ENCODE measurements around the gene PHRF1.
"Not testable (repeated sequence)": the region's sequence is repeated elsewhere in the genome, so short reads cannot be mapped to it uniquely, and the experiment has no call there.

PHRF1 gene

DNA sequence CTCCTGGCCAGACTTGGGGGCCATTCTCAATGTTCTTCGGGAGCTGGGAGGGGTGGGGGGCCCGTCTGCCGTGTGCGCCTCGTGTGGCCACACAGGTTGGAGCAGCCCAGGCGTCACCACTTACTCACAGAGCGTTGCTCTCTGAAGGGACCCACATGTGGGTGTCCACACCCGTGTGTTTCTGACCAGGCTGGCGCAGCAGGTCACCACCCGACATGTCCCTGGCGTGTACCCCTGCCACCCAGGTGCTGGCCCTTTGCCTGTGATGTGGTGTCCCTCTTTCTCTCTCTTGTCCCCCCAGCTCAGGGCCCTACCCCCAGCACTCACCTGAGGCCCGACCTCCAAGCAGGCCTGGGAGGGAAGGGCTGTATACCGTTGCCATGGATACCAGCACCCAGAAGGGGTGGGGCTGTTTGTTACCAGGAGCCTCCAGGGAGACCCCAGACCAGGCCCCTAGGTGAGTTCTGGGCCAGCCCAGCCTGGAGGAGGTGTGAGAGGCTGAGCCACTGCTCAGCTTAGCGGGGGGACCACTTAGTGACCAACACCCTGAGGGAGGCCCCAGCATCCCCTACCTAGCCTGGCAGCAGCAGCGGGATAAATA, 17.1 kb upstream of the PHRF1 start:
- no peak for DNase-seq

DNA sequence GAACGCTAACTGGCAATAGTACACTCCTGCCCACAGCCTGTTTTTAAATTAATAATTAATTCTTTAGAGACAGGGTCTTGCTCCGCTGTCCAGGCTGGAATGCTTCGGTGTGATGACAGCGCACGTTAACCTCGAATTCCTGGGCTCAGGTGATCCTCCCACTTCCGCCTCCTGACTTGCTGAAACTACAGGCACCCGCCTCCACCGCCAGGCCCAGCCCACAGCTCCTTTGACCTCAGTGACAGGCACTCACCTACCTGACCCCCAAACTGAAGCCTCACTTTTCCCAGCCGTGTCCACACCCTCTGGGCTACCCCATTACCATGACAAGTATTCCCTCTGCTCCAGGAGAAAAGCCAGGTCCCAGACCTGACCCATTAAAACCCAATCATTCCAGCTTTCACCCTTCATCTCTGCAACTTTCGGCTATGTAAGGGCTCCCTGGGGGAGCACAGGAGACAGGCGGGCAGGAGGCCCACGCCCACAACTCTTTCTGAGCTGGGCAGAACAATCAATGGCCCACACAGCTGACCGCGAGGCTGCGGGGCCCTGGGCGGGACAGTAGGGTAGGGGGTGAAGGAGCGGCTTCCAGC, 16.5 kb upstream of the PHRF1 start:
- DNase-seq, result no peak

- DNase-seq, result peak; percentile 98
Measured at GRCh38 chr11:560305-561147, 15.7 kb upstream of the PHRF1 start, which contains the start of the genes LMNTD2 and RASSF7. LMNTD2 (minus strand) TSS chr11:560738; CDS start chr11:560716, 22 bp downstream. RASSF7 (plus strand) TSS chr11:560970; CDS start chr11:561769, 799 bp downstream.

- no peak for DNase-seq
Measured at GRCh38 chr11:561148-562003, 14.9 kb upstream of the PHRF1 start.

- no peak for DNase-seq
Measured at GRCh38 chr11:562046-562645, 14.1 kb upstream of the PHRF1 start.

DNA sequence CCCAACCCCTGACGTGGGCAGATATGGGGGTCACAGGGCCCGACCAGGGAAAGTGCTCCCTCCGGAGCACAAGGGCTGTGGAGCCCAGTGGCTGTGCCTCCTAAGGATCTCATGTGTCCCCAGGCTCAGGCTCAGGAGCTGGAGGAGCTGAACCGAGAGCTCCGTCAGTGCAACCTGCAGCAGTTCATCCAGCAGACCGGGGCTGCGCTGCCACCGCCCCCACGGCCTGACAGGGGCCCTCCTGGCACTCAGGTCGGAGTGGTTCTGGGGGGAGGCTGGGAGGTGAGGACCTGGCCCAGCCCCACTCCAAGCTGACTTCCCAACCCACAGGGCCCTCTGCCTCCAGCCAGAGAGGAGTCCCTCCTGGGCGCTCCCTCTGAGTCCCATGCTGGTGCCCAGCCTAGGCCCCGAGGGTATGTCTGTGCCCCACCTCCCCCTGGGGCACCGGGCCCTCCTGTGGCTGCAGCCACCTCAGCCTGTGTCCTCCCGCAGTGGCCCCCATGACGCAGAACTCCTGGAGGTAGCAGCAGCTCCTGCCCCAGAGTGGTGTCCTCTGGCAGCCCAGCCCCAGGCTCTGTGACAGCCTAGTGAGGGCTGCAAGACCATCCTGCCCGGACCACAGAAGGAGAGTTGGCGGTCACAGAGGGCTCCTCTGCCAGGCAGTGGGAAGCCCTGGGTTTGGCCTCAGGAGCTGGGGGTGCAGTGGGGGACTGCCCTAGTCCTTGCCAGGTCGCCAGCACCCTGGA, 13.0 kb upstream of the PHRF1 start:
- DNase-seq, result no peak

- no peak for DNase-seq
Measured at GRCh38 chr11:563812-564578, 12.3 kb upstream of the PHRF1 start.

DNA sequence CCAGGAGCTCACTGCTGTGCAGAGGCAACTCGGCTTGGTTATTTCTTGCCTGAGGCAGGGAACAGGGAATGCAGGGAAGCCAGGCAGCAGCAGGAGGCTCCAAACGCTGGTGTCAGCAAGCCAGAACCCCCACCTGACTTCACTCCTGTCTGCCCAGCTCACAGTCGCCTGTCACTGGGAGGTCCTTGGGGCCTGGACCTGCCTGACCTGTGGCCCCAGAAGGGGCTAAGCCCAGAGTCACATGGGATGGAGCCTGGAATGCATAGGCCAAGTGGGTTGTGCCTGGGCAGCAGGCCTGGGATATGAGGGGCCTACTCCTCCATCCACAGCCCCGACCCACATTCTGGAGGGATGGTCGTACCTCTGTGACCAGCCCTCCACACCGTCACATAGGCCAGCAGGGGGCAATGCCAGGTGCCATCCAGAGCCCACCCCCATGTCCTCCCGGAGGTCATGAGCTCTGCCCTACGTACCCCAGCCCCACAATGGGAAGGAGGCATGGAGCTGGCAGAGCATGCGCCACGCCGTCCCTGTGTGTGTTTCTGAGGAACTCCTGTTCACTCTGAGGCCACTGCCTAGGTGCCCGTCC, 10.3 kb upstream of the PHRF1 start:
- DNase-seq, result no peak

- no peak for DNase-seq
Measured at GRCh38 chr11:567011-567628, 9.2 kb upstream of the PHRF1 start.

DNA sequence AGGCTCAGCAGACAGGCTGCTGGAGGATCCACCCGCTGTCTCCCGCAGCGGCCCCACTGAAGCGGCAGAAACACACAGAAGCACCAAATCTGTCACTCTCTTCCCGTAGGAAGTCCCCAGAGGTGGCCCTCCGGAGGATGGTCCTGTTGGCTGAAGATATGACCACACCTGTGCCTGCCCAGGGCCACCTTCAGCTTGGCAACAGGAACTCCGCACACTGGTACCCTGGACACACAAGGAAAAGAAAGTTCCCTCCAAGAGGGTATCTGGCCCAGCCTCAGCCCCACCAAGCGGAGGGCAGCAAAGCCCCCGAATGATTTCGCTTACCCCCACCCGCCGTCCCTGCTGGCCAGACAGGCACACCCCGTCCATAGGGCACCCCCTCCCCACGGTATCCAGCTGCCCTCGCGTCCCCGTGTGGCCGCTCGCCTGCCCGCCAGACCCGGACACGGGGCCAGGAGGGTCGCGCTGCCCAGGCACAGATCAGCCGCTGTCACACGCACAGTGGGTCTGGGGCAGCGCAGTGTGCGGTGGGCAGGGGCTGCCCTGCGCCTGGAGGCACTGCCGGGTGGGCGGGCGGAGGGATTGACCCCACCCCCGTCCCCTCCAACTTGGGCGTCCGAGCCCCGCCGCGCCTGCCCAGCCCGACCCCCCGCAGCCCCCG, 8.5 kb upstream of the PHRF1 start:
- DNase-seq, result no peak

DNA sequence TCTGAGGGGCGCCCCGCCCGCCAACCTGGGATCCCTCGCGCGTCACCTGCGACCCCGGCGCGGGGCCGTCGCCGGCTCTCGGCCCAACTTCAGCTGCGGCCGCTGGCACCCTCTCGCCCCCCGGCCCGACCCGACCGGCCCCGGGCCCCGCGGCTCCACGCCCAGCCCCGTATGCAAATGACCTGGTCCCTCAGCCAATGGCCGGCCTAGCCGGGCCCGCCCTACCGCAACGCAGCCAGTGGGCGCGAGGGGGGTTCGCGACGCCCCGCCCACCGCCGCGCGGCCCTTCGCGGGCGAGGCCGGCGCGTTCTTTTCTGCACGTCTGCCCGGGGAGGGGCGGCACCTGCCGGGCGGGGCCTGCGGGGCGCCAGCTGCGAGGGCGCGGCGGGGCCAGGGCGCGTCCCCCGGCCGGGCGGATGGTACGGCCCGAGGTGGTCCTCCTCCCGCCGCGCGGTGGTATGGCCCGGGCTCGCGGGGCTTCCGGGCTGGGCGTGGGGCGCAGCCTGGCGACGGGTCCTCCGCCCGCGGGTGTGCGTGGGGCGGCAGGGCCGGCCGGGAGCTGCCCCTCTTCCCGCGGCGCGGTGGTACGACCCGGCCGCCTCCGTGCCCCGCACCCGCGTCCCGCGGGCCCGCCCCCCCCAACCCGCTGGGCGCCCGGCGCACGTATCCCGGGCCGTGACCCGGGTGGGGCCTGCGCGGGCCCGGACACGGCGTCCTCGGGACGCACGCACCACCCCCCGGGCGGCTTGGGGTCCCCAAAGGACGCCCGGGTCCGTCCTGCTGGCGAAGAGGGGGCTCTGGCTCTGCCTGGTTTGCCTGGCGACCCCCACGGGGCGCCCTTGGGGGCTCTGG, 7.7 kb upstream of the PHRF1 start:
- DNase-seq, result peak; percentile 97

- DNase-seq, result no peak
Measured at GRCh38 chr11:569158-569885, 6.9 kb upstream of the PHRF1 start.

- no peak for DNase-seq
Measured at GRCh38 chr11:571802-572185, 4.5 kb upstream of the PHRF1 start.

GRCh38 chr11:573146-573759, 3.0 kb upstream of the PHRF1 start:
- no peak for DNase-seq

DNA sequence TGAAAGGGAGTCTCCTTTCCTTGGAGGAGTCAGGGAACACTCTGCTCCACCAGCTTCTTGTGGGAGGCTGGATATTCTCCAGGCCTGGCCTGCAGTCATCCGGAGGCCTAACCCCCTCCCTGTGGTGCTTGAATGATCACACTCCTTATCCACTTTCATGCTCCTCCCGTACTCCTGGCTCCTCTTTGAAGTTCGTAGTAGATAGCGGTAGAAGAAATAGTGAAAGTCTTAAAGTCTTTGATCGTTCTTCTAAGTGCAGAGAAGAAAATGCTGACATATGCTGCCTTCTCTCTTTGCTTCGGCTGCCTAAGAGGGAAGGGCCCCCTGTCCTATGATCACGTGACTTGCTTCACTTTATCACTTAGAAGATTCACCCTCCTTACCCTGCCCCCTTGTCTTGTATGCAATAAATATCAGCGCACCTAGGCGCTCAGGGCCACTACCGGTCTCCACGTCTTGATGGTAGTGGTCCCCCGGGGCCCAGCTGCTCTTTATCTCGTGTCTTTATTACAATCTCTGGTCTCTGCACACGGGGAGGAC, 2.2 kb upstream of the PHRF1 start:
- DNase-seq, result not testable (repeated sequence)

DNA sequence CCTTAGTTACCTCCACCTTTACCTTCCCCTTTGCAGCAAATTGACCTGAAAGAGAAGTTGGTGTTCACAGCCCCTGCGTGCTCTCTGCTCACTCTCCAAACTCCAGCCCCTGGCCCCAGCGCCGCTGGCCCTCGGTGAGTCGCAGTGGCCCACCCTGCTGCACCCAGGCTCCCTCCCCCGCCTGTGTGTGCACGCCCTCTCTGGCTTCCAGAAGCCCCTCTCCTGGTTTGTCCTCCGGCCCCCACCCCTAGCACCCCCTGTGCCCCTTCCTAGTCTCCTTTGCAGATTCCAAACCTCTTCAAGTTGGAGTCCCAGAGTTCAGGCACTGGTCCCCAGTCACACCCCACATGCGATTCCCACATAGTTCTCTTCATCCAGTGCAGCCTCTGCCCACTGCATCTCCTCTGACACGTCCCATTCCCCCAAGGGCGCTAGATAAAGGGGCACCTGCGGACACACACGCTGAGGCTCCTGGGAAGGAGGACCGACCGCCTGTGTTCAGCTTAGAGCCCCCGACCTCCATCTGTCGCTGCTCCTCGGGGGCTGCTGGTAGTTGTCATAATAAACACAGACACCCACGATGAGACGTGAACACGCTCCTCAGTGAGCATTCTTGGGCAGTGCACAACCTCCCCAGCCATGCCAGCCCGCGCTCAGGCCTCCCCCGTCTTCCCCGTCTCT, 1.5 kb upstream of the PHRF1 start:
- no peak for DNase-seq

All from activated CD8-positive, alpha-beta memory T cell treated with anti-CD3 and anti-CD28 coated beads, Interleukin-2, amount 50 U/mL, for 48 hours (primary cell).